Ecto neural progenitor cell (in vitro differentiated cells): ENCODE data around the gene MMP23B.

Source experiments
- DNase-seq: peaks from one replicate; pipeline ENCODE4 v3.0.0-alpha.2; 2018; ENCODE audit warnings: low spot score

Gene MMP23B

DNA sequence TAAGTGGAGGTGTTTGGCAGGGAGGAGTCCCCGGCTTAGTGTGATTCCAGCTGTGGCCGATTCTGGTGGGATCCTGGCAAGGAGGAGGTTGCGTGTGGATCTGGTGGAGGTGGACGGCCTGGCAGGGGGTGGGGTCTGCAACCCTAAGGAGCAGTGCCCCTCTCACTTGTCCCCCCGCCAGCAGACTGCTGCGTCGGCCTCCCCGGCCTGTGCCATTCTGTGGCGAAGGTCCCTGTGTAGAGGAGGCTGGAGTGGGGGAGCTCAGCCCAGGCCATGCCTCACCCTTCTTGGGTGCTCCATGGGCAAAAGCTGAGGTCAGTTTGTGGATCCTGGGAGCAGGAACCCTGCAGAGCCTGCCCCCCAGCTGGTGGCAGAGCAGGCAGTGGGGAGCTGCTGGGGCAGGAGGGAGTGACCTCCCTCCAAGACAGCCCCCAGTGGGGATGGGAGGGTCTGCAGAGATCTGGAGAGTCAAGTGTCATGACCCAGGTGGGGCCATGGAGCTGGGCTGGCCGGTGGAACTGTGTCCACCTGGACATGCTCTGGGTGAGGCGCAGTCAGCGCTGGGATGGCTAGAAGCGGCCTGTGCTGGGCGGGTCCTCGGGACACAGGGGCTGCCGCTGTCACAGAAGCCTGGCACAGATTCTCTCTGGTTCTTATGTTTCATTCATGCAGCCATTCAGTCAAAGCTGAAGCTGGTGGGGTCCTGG, 11.4 kb upstream of the MMP23B start:
- no peak for DNase-seq

DNA sequence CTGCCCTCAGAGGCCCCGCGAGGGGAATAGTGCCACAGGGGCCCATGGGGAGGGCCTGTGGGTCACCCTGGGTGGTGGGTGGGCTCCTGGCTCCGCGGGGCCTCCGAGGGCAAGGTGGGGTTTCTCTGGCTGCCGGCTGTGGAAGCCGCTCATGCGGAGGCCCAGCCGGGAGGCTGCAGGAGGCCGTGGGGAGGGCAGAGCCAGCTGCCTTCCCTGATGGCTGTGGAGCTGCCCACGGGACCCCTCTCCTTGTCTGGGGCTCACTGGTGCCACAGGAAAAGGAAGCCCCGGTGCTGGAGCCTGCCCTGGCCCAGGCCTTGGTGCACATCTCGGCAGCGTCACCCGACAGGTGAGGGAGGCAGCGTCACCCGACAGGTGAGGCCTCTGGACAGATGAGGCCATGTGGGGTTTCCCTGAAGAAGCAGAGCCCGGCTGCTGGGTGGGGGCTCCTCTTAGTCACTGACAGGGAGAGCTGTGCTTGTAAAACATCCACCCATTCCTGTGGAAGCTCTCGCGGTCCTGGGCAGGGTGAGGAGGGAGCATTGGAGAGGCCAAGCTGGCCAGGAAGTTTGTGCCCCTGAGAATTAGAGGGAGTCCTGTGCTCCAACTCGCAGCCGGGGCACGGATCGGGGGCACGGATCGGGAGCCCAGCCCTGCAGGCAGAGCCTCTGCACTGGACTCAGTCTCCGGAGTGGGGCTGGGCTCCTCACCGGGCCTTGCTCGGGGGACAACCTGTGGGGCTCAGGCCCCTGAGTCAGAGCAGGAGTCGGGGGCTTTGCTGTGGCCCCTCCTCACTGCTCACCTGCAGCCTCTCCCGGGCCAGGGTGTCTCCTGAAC, 10.6 kb upstream of the MMP23B start:
- no peak for DNase-seq

DNA sequence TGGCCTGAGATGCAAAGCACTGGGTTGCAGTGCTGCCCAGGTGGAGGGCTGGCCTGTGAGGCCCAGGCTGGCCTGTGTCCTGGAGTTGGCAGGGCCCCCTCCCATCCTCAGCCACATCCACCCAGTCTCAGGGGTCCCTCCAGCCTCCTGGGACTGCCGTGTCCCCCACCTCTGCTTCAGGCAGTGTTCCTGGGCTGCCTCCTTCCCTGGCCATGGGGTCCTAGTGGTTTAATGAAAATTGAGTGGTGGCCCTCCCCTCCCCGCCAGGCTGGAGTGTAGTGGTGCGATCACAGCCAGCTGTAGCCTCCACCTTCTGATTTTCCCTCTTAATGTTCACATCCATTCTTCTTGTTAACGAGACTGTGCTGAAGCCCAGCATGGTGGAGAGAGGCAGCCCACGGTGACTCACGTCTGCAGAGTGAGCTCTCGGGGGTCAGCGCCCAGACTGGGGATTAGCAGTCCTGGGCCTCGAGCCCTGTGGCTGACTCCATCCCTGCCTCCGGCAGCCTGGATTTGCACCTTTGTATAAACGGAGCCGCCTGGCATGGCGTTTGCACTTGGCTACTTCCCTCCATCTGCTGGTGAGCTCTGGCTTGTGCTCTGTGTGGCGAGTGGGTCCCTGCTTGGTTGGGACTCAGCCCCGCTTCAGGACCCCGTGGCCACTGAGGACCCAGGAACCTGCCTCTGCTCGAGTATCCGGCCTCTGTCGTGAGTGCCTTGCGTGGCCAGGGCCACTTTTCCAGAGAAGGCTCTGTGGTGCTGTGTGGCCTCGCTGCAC, 9.8 kb upstream of the MMP23B start:
- no peak for DNase-seq

DNA sequence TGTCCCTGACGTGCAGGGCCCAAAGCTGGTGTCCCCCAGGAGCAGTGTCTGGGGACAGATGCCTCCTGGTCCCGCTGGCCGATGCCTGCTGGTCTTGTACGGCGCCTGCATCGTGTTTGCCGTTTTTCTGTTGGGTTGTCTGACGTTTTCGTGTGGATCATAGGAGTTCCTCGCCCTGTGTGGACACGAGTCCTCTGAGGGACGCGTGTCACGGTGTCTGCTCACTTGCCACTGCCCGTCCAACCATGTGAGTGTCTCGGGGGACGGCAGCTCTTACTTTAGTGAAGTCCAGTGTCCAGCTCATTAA, 9.2 kb upstream of the MMP23B start:
- DNase-seq = no peak

DNA sequence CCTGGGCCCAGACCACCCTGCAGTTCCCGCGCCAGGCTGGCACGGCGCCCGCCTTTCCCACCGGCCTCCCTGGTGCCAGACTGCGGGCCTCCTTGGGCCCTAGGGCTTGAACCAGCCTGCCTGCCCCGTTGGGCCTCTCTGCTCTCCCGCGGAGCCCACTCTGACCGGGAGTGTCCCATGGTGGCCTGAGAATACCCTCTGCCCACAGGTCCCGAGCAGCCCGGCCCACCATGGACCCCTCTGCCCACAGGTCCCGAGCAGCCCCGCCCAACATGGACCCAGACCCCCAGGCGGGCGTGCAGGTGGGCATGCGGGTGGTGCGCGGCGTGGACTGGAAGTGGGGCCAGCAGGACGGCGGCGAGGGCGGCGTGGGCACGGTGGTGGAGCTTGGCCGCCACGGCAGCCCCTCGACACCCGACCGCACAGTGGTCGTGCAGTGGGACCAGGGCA, 8.8 kb upstream of the MMP23B start:
- DNase-seq = no peak

DNA sequence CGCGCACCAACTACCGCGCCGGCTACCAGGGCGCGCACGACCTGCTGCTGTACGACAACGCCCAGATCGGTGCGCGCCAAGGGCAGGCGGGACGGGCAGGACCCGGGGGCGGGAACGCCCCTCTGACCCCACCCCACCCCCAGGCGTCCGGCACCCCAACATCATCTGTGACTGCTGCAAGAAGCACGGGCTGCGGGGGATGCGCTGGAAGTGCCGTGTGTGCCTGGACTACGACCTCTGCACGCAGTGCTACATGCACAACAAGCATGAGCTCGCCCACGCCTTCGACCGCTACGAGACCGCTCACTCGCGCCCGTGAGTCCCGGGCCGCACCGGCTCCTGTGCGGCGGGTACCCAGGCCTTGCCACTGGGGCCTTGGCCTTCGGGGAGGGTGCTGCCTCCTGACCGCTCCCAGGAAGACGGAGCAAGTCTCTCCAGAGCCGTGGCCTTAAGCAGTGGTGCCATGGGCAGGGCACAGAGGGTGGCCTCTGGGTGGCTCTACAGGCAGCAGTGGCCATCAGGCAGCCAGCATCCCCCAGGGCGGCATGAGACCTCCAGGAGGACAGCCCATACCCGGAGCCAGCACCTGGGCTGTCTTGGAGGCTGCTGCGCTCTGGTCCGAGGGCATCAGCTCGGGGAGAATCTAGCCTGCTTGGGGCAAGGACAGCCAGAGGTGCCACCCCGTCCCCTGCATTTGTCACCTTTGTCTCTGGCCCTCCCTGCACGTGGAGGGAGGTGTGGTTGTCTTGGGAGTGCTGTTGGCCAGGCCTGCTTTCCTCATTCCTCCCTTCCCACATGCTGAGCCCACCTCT, 8.1 kb upstream of the MMP23B start:
- no peak for DNase-seq

DNA sequence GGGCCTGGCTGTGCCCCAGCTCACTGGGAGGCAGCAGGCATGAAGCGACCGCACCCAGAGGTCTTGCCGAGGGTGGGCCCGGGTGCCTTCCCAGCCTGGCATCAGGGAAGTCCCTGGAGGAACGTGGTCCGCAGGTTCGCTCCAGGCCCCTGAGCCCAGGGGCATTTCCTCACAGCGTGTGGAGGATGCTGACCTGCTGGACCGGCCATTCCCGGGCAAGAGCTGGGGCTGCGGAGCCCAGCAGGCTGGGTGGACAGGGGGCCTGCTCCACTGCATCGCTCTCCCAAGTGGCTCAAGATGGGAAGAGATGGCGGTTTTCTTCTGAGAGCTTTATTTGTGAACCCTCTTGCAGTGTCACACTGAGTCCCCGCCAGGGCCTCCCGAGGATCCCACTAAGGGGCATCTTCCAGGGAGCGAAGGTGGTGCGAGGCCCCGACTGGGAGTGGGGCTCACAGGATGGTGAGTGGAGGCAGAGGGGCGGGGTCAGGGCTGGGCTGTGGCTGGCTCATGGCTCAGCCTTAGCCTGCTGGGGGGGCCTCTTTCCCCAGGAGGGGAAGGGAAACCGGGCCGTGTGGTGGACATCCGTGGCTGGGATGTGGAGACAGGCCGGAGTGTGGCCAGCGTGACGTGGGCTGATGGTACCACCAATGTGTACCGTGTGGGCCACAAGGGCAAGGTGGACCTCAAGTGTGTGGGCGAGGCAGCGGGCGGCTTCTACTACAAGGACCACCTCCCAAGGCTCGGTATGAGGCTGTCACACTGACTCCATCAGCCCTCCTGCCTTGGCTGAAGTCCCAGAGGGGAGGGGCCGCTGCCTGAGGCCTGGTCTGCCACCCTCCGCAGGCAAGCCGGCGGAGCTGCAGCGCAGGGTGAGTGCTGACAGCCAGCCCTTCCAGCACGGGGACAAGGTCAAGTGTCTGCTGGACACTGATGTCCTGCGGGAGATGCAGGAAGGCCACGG, 7.2 kb upstream of the MMP23B start:
- no peak for DNase-seq

DNA sequence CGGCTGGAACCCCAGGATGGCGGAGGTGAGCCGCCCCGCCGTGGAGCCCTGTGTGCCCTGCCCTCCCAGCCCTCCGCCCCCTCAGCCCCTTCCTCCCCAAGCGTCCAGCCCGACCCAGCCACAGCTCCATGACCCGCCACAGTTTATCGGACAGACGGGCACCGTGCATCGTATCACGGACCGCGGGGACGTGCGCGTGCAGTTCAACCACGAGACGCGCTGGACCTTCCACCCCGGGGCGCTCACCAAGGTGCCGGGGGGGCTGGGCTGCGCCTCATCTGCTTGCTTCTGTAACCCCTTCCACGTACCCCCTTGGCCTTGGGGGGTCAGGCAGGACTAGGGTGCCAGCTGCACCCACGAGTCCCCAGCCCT, 6.6 kb upstream of the MMP23B start:
- DNase-seq = no peak

DNA sequence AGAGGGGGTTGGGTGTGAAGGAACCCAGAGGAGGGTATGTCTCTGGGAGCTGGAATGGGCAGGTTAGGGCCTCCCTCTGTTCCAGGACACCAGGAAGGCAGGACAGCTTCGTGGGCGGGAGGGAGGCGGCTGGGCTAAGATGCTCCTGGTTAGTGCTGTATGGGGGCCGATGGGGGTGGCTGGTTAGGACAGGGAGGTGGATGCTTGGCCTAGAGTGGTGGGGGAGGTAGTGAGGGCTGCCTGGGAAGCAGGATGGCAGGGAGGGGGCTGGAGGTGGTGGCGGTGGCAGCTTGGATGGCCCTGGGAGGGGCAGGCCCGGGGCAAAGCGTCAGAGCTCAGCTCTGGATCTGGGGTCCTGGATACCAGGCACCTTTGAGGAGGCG, 6.2 kb upstream of the MMP23B start:
- no peak for DNase-seq

DNA sequence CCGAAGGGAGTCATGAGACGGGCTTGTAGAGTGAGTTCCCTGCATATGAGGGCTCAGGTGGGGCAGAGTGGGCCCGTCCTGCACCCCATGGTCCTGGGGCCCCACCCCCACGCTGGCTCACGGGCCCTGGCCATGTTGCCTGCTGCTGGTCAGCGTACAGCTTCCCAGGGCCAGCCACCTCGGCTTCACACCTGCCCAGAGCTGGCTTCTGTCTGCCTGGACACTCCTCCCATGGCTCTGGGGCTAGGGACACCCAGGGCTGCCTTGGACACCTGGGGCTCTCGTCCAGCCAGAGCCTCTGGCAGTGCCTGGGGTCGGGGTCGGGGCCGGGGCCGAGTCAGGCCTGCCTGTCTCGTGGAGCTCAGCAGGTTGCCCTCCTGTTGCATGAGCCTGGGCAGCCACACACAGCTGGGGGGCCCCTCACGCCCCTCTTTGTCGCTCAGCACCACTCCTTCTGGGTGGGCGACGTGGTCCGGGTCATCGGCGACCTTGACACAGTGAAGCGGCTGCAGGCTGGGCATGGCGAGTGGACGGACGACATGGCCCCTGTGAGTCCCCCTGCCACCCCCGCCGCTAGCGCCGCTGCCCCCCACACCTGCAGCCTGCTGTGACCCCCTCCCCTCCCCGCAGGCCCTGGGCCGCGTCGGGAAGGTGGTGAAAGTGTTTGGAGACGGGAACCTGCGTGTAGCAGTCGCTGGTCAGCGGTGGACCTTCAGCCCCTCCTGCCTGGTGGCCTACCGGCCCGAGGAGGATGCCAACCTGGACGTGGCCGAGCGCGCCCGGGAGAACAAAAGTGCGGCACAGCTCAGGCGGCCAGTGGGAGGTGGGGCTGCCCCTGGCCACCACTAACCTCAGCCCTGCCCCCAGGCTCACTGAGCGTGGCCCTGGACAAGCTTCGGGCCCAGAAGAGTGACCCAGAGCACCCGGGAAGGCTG, 5.5 kb upstream of the MMP23B start:
- DNase-seq = no peak

DNA sequence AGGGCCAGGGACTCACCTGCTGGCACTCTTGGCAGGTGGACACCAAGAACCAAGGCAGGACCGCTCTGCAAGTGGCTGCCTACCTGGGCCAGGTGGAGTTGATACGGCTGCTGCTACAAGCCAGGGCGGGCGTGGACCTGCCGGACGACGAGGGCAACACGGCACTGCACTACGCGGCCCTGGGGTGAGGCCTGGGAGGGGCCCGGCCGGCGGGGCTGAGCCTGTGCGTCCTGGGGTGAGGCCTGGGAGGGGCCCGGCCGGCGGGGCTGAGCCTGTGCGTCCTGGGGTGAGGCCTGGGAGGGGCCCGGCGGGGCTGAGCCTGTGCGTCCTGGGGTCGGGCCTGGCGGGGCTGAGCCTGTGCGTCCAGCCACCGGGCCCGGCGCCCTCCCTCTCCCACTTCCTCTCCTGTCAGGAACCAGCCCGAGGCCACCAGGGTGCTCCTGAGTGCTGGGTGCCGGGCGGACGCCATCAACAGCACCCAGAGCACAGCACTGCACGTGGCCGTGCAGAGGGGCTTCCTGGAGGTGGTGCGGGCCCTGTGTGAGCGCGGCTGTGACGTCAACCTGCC, 4.6 kb upstream of the MMP23B start:
- DNase-seq = no peak

DNA sequence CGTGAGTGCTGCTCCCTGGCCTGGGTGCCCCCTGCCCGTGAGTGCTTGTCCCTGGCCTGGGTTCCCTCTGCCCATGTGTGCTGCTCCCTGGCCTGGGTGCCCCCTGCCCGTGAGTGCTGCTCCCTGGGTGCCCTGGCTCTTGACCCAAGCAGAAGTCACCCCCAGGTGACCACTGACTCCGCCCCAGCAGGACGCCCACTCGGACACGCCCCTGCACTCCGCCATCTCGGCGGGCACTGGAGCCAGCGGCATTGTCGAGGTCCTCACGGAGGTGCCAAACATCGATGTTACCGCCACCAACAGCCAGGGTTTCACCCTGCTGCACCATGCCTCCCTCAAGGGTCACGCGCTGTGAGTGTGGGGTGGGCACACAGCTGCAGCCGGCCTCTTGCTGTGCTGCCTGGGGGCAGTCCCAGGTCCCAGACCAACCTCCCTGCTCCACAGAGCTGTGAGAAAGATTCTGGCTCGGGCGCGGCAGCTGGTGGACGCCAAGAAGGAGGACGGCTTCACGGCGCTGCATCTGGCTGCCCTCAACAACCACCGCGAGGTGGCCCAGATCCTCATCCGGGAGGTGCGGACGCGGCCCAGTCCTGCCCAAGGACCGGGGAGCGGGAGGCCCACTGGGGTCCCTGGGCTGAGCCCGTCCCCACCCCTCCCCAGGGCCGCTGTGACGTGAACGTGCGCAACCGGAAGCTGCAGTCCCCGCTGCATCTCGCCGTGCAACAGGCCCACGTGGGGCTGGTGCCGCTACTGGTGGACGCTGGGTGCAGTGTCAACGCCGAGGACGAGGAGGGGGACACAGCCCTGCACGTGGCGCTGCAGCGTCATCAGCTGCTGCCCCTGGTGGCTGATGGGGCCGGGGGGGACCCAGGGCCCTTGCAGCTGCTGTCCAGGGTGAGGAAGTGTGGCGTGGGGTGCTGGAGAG, 3.9 kb upstream of the MMP23B start:
- DNase-seq = peak; percentile 50

DNA sequence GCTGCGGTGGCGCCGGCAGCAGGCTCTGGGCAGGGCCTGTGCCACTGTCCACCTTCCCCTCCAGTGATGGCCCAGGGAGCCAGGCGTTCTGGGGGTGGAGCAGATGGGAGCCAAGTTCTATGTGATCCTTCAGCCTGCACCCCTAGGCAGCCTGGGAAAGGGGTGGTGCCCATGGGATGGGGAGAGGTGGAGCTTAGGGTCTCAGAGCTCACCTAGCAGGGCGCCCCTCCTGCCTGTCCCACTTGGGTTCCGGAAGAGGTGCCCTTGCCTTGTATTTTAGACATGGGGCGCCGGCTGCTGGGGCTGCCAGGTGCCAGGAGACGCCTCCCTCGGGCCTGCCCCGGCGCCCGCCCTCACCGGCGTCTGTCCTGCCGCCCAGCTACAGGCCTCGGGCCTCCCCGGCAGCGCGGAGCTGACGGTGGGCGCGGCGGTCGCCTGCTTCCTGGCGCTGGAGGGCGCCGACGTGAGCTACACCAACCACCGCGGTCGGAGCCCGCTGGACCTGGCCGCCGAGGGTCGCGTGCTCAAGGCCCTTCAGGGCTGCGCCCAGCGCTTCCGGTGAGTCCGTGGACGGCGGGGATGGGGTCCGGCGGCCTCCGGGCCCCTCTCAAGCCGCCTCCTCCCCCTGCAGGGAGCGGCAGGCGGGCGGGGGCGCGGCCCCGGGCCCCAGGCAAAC, 3.1 kb upstream of the MMP23B start:
- peak; percentile 62 for DNase-seq

DNA sequence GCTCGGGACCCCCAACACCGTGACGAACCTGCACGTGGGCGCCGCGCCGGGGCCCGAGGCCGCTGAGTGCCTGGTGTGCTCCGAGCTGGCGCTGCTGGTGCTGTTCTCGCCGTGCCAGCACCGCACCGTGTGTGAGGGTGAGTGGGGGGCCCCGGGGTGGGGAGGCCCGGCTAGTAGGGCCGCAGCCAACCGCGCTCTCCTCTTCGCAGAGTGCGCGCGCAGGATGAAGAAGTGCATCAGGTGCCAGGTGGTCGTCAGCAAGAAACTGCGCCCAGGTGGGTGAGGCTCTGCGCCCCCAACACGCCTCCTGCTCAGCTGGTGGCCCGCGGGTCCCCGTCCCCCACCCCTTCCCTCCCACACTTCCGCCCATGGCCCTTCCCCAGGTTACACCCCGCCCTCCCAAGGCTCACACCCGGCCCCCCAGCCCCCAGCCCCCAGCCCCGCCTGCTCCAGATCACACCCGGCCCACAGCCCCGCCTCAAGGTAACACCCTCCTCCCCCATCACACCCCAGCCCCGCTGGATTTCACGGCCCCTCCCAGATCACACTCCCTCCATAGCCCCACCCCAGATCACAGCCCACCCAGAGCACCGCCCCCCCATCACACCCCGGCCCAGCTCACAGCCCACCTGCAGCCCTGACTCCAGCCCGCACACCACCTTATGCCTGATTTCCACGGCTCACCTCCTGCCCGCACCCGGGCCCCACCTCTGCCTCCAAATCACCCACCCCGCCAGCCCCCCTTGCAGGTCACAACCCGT, 2.4 kb upstream of the MMP23B start:
- peak; percentile 45 for DNase-seq

DNA sequence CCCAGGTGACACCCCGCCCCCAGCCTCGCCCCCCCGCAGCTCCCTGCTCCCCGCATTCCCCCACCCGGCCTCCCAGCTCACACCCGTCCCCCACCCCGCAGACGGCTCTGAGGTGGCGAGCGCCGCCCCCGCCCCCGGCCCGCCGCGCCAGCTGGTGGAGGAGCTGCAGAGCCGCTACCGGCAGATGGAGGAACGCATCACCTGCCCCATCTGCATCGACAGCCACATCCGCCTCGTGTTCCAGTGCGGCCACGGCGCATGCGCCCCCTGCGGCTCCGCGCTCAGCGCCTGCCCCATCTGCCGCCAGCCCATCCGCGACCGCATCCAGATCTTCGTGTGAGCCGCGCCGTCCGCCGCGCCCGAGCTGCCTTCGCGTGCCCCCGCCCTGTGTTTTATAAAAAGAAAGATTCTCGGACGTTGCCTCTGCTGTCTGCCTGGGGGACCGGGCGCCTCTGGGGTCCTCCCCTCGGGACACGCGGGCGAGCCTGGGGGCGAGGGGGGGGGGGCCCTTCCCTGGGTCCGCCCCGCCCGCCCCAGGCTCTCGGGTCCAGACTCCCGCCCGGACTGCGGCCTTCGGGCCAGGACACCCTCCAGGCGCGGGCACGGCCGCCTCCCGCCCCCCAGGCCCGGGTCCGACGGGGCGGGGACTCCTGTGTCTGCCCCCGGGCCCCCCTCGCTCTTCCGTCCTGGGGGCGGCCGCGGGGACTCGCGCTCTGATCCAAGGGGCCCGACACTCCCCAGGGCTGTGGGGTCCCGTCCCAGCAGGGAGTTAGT, 1.6 kb upstream of the MMP23B start:
- DNase-seq = peak; percentile 85
